ENCODE data around the gene KDSR.

Gene KDSR

DNA sequence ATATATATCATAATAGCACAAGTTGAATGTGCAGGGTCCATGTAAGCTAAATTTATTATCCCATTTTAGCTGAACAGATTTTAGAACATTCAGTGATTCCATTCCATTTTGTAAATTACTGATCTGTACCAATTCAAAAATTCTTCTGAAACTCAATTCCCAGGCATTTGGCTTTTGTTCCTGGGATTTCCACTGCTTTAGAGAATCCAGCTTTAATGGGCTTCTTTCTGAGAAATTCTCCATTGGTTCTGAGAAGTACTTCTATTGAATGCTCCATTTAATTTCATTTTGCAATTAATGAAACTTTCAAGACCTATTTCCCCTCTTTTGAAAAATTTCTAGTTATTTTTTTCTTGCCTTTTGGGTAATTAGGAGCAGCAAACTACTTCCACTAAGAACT is 84.2 kb downstream of the KDSR start:
- DNase-seq: no peak

Data from NCI-H526 (cell line).